HL-60 (cell line): ENCODE results near the gene EFCAB8.

Experiments
- DNase-seq, 2 experiments: peaks; one replicate each; pipeline ENCODE4 v3.0.0-alpha.2; 2010 to 2020; ENCODE audit warnings: low read depth in 1 of 2, low spot score in 1 of 2
- H3K27ac ChIP-seq: fragments of 250-450 bp; sonication (Bioruptor Pico); replicated peaks from 2 replicates; pipeline ENCODE4 v1.5.1; 2020; ENCODE audit warnings: mild to moderate bottlenecking, moderate library complexity
- H3K27me3 ChIP-seq: fragments of 250-450 bp; sonication (Bioruptor Pico); 2 replicates; pipeline ENCODE4 v1.5.1; 2021; ENCODE audit warnings: mild to moderate bottlenecking, moderate library complexity; ENCODE audit not compliant: insufficient read depth, poor library complexity, severe bottlenecking
- H3K4me3 ChIP-seq: replicated peaks from 2 replicates; pipeline ENCODE4 v1.5.1; 2011; ENCODE audit warnings: mild to moderate bottlenecking, control low read depth, low read length; ENCODE audit not compliant: insufficient read depth
- CTCF ChIP-seq: IDR thresholded peaks from one replicate; pipeline ENCODE4 v1.5.1; 2011; ENCODE audit warnings: low read length, control low read depth, inconsistent platforms; ENCODE audit not compliant: insufficient read depth
- GABPA ChIP-seq: IDR thresholded peaks from 2 replicates; pipeline ENCODE4 v1.6.1; 2012; ENCODE audit warnings: low read depth
- POLR2AphosphoS5 ChIP-seq: IDR thresholded peaks from 2 replicates; pipeline ENCODE4 v1.6.1; 2012; ENCODE audit warnings: low read depth
- REST ChIP-seq: IDR thresholded peaks from 2 replicates; pipeline ENCODE4 v1.6.1; 2012; ENCODE audit warnings: low read depth; ENCODE audit not compliant: insufficient replicate concordance
- SPI1 ChIP-seq: IDR thresholded peaks from 2 replicates; pipeline ENCODE4 v1.6.1; 2012; ENCODE audit warnings: low read depth, mild to moderate bottlenecking, borderline replicate concordance

The EFCAB8 gene

GRCh38 chr20:32997431-32997830, 138.7 kb downstream of the EFCAB8 start:
- Histone ChIP-seq H3K27me3 (no peaks in the 10 kb centered on the region), H3K4me3 (no peak overlapping the region), H3K27ac (no peak overlapping the region)
- TF ChIP-seq SPI1 = no peak
- TF ChIP-seq GABPA = no peak
- no peak for TF ChIP-seq REST
- TF ChIP-seq POLR2AphosphoS5 = no peak
- DNase-seq = no peak

- Histone ChIP-seq H3K27me3 (no peaks in the 10 kb centered on the region), H3K27ac (peak overlapping the region; percentile 68), H3K4me3 (no peak overlapping the region)
- peak; percentile 25 to 68 for DNase-seq
- TF ChIP-seq REST (no peak), CTCF (no peak), SPI1 (peak; percentile 15; the same call in 1 of the 2 replicates)
Observed at GRCh38 chr20:32999603-33000250, 141.0 kb downstream of the EFCAB8 start.

GRCh38 chr20:33000802-33001466, 142.2 kb downstream of the EFCAB8 start:
- no peaks in the 10 kb centered on the region for H3K27me3 ChIP-seq
- no peak for DNase-seq
- H3K27ac ChIP-seq = no peak overlapping the region
- no peak overlapping the region for H3K4me3 ChIP-seq
- no peak for TF ChIP-seq REST
- TF ChIP-seq SPI1 = no peak
- TF ChIP-seq POLR2AphosphoS5 = no peak
- TF ChIP-seq GABPA = no peak
- TF ChIP-seq CTCF = no peak
